GM20431 (cell line): ENCODE data around the gene RHOD.

Experiments used
- in situ Hi-C: fragments of 300-500 bp; cut with MseI, MboI; formaldehyde crosslinking; loops from one replicate; pipeline ENCODE4 v1.15.0; 2020; ENCODE audit warnings: low sequenced_read_pairs; ENCODE audit not compliant: unreplicated experiment

RHOD gene

GRCh38 chr11:67056267-67057204 is at the start of gene RHOD:
RHOD (plus strand) TSS chr11:67056847; CDS start chr11:67056903, 56 bp downstream.
- in situ Hi-C loops, result no loop called here

- in situ Hi-C loops, result no loop called here
These were observed 49.5 kb upstream of the RHOD start for GRCh38 chr11:67007126-67007525.

GRCh38 chr11:67010296-67010905 is 46.2 kb upstream of the RHOD start:
- in situ Hi-C loops, result no loop called here

GRCh38 chr11:67013511-67014045 is 43.1 kb upstream of the RHOD start:
- in situ Hi-C loops, result no loop called here

- in situ Hi-C loops, result no loop called here
These were observed 42.3 kb upstream of the RHOD start for GRCh38 chr11:67014343-67014742.

GRCh38 chr11:67015048-67015447 is 41.6 kb upstream of the RHOD start:
- in situ Hi-C loops, result no loop called here

- in situ Hi-C loops, result no loop called here
These were observed 40.1 kb upstream of the RHOD start for GRCh38 chr11:67016550-67016949.

GRCh38 chr11:67020949-67021348 is 35.7 kb upstream of the RHOD start:
- in situ Hi-C loops, result no loop called here

- in situ Hi-C loops, result no loop called here
These were observed 34.2 kb upstream of the RHOD start for GRCh38 chr11:67022341-67022933.

- in situ Hi-C loops, result no loop called here
These were observed 33.4 kb upstream of the RHOD start, which contains the start of gene SYT12 for GRCh38 chr11:67022961-67023956. SYT12 (plus strand) TSS chr11:67023134; CDS start chr11:67030145, 7,011 bp downstream.

GRCh38 chr11:67023957-67024353 is 32.7 kb upstream of the RHOD start:
- in situ Hi-C loops, result no loop called here

- in situ Hi-C loops, result no loop called here
These were observed 32.2 kb upstream of the RHOD start for GRCh38 chr11:67024410-67024809.

GRCh38 chr11:67024966-67025365 is 31.7 kb upstream of the RHOD start:
- in situ Hi-C loops, result no loop called here

GRCh38 chr11:67025750-67026149 is 30.9 kb upstream of the RHOD start:
- in situ Hi-C loops, result no loop called here

- in situ Hi-C loops, result no loop called here
These were observed 29.7 kb upstream of the RHOD start for GRCh38 chr11:67026941-67027340.

GRCh38 chr11:67027483-67027930 is 29.1 kb upstream of the RHOD start:
- in situ Hi-C loops, result no loop called here

GRCh38 chr11:67027943-67028542 is 28.6 kb upstream of the RHOD start:
- in situ Hi-C loops, result no loop called here

- in situ Hi-C loops, result no loop called here
These were observed 27.5 kb upstream of the RHOD start for GRCh38 chr11:67029146-67029545.

- in situ Hi-C loops, result no loop called here
These were observed 25.7 kb upstream of the RHOD start for GRCh38 chr11:67030976-67031375.
